ENCODE data around the gene BIN1. TPM values are rescaled to one million over a fixed set of nuclear protein-coding genes. Genes with fewer than 3 reads are reported as not detected.

BIN1 gene
- total and polyA plus RNA-seq, 8 donors, result 32.0 to 98.7 (median 76.7) TPM

GRCh38 chr2:127001751-127002150 lies 105.2 kb downstream of the BIN1 start:
- no peaks in the 10 kb centered on the region for H3K4me1 ChIP-seq
- no peak overlapping the region for H3K27ac ChIP-seq

GRCh38 chr2:127000937-127001336 lies 106.0 kb downstream of the BIN1 start:
- no peak overlapping the region for H3K4me3 ChIP-seq
- H3K4me1 ChIP-seq, result peaks cover 0 to under 1% of the 10 kb centered on the region in 2 donors
- H3K27me3 ChIP-seq, result no peaks in the 10 kb centered on the region
- TF ChIP-seq CTCF (IDR thresholded peaks at IDR 0.05), result no peak
- ATAC-seq (no peak), DNase-seq (no peak)
- no peak overlapping the region for H3K27ac ChIP-seq
- intact Hi-C loops (cut with DNase I), result no loop called here
- H3K9me3 ChIP-seq, result no peaks in the 10 kb centered on the region
- no peaks in the 10 kb centered on the region for H3K36me3 ChIP-seq

More at GRCh38 chr2:127001751-127002150, 105.2 kb downstream of the BIN1 start:
- Histone ChIP-seq H3K4me3 (no peak overlapping the region), H3K36me3 (no peaks in the 10 kb centered on the region), H3K27me3 (no peaks in the 10 kb centered on the region), H3K9me3 (no peaks in the 10 kb centered on the region)
- intact Hi-C loops (cut with DNase I), result no loop called here
- TF ChIP-seq CTCF (IDR thresholded peaks at IDR 0.05), result no peak
- no peak for ATAC-seq
- no peak for DNase-seq

GRCh38 chr2:127000194-127000593 lies 106.8 kb downstream of the BIN1 start:
- Histone ChIP-seq H3K9me3 (no peaks in the 10 kb centered on the region), H3K36me3 (no peaks in the 10 kb centered on the region), H3K4me1 (peaks cover 0 to 3% of the 10 kb centered on the region in 2 donors), H3K27me3 (no peaks in the 10 kb centered on the region), H3K27ac (no peak overlapping the region), H3K4me3 (no peak overlapping the region)
- no peak for DNase-seq
- ATAC-seq, result no peak
- TF ChIP-seq CTCF (IDR thresholded peaks at IDR 0.05), result no peak
- intact Hi-C loops (cut with DNase I), result no loop called here

- no peak for TF ChIP-seq CTCF (IDR thresholded peaks at IDR 0.05)
- Histone ChIP-seq H3K9me3 (no peaks in the 10 kb centered on the region), H3K36me3 (no peaks in the 10 kb centered on the region), H3K4me1 (peaks cover 0 to 3% of the 10 kb centered on the region in 2 donors), H3K4me3 (no peak overlapping the region), H3K27ac (no peak overlapping the region), H3K27me3 (no peaks in the 10 kb centered on the region)
- intact Hi-C loops (cut with DNase I), result no loop called here
- DNase-seq, result no peak
- ATAC-seq, result no peak
Measured at GRCh38 chr2:126999106-126999756, 107.7 kb downstream of the BIN1 start.

GRCh38 chr2:126998486-126998885 lies 108.5 kb downstream of the BIN1 start:
- H3K4me3 ChIP-seq, result no peak overlapping the region
- intact Hi-C loops (cut with DNase I), result no loop called here
- no peak overlapping the region for H3K27ac ChIP-seq
- DNase-seq, result no peak
- H3K9me3 ChIP-seq, result no peaks in the 10 kb centered on the region
- no peaks in the 10 kb centered on the region for H3K36me3 ChIP-seq
- ATAC-seq, result no peak
- peaks cover 0 to 3% of the 10 kb centered on the region in 2 donors for H3K4me1 ChIP-seq
- no peaks in the 10 kb centered on the region for H3K27me3 ChIP-seq
- no peak for TF ChIP-seq CTCF (IDR thresholded peaks at IDR 0.05)

Other genes starting within 250 kb of the BIN1 start
- not detected for gene TEX51, start 208.3 kb downstream of the BIN1 start, total RNA-seq
- gene TEX51, start 208.3 kb downstream of the BIN1 start, polyA plus RNA-seq (ENCODE audit: insufficient read length in 6 of 6), result not detected
- under 1 TPM; 0.10 to 0.12 TPM for gene CYP27C1, start 113.1 kb upstream of the BIN1 start, total RNA-seq
- gene CYP27C1, start 113.1 kb upstream of the BIN1 start, polyA plus RNA-seq (ENCODE audit: insufficient read length in 6 of 6), result 10 to 100 TPM in 4 of 6 donors, 1 to 10 TPM in 2; 8.7 to 13.2 (median 12.2) TPM
- 10 to 100 TPM; 31.0 to 35.4 TPM for gene ERCC3, start 187.0 kb upstream of the BIN1 start, total RNA-seq
- gene ERCC3, start 187.0 kb upstream of the BIN1 start, polyA plus RNA-seq (ENCODE audit: insufficient read length in 6 of 6), result 10 to 100 TPM; 71.3 to 85.4 (median 77.6) TPM